Measurements from ENCODE around the gene CST5. TPM values are rescaled to one million over a fixed set of nuclear protein-coding genes. Genes with fewer than 3 reads are reported as not detected.
"Not testable (repeated sequence)": the region's sequence is repeated elsewhere in the genome, so short reads cannot be mapped to it uniquely, and the experiment has no call there.

Gene CST5
- total RNA-seq, 2 donors from 2014 or later, result not detected

- Mint-ChIP-seq H3K9me3 (no peaks in the 10 kb centered on the region), H3K36me3 (no peaks in the 10 kb centered on the region), H3K4me3 (no peak overlapping the region), H3K27ac (no peak overlapping the region), H3K4me1 (ENCODE audit: low read depth in 2 of 2) (no peaks in the 10 kb centered on the region), H3K27me3 (peaks cover 2 to 7% of the 10 kb centered on the region in 2 donors)
- DNase-seq (ENCODE audit: low spot score), result no peak
- ATAC-seq, result no peak
Observed at GRCh38 chr20:23879811-23880374, 345 bp upstream of the CST5 start.

- H3K4me1 Mint-ChIP-seq (ENCODE audit: low read depth in 2 of 2), result no peaks in the 10 kb centered on the region
- no peaks in the 10 kb centered on the region for H3K9me3 Mint-ChIP-seq
- peaks cover 2 to 7% of the 10 kb centered on the region in 2 donors for H3K27me3 Mint-ChIP-seq
- H3K36me3 Mint-ChIP-seq, result no peaks in the 10 kb centered on the region
- no peak for DNase-seq (ENCODE audit: low spot score)
- no peak overlapping the region for H3K27ac Mint-ChIP-seq
- H3K4me3 Mint-ChIP-seq, result no peak overlapping the region
- ATAC-seq, result no peak
Observed at GRCh38 chr20:23878787-23879186, 761 bp downstream of the CST5 start.

GRCh38 chr20:23878016-23878542 is 1.5 kb downstream of the CST5 start:
- not testable (repeated sequence) for H3K9me3 Mint-ChIP-seq; H3K27me3 Mint-ChIP-seq; H3K36me3 Mint-ChIP-seq; H3K27ac Mint-ChIP-seq; H3K4me3 Mint-ChIP-seq; H3K4me1 Mint-ChIP-seq (ENCODE audit: low read depth in 2 of 2); ATAC-seq; DNase-seq (ENCODE audit: low spot score)

- no peak for ATAC-seq
- Mint-ChIP-seq H3K4me1 (ENCODE audit: low read depth in 2 of 2) (no peaks in the 10 kb centered on the region), H3K9me3 (no peaks in the 10 kb centered on the region), H3K27me3 (peaks cover 5 to 12% of the 10 kb centered on the region in 2 donors), H3K4me3 (no peak overlapping the region), H3K27ac (no peak overlapping the region), H3K36me3 (no peaks in the 10 kb centered on the region)
- DNase-seq (ENCODE audit: low spot score), result no peak
Observed at GRCh38 chr20:23877524-23877923, 2.0 kb downstream of the CST5 start.

- ATAC-seq, result no peak
- peaks cover 7 to 15% of the 10 kb centered on the region in 2 donors for H3K27me3 Mint-ChIP-seq
- H3K9me3 Mint-ChIP-seq, result no peaks in the 10 kb centered on the region
- no peak for DNase-seq (ENCODE audit: low spot score)
- no peaks in the 10 kb centered on the region for H3K4me1 Mint-ChIP-seq (ENCODE audit: low read depth in 2 of 2)
- H3K4me3 Mint-ChIP-seq, result no peak overlapping the region
- no peak overlapping the region for H3K27ac Mint-ChIP-seq
- no peaks in the 10 kb centered on the region for H3K36me3 Mint-ChIP-seq
Observed at GRCh38 chr20:23875606-23876237, 3.8 kb downstream of the CST5 start.

- Mint-ChIP-seq H3K36me3 (no peaks in the 10 kb centered on the region), H3K27ac (no peak overlapping the region), H3K9me3 (no peaks in the 10 kb centered on the region), H3K4me1 (ENCODE audit: low read depth in 2 of 2) (no peaks in the 10 kb centered on the region), H3K4me3 (no peak overlapping the region), H3K27me3 (peaks cover 12 to 23% of the 10 kb centered on the region in 2 donors)
- DNase-seq (ENCODE audit: low spot score) (no peak), ATAC-seq (no peak)
Observed at GRCh38 chr20:23874747-23875146, 4.8 kb downstream of the CST5 start.

- H3K27me3 Mint-ChIP-seq, result peaks cover 22 to 36% of the 10 kb centered on the region in 2 donors
Observed at GRCh38 chr20:23873370-23874015, 6.1 kb downstream of the CST5 start.

GRCh38 chr20:23872065-23872464 is 7.5 kb downstream of the CST5 start:
- Mint-ChIP-seq H3K4me3 (no peak overlapping the region), H3K27me3 (peaks cover 29 to 37% of the 10 kb centered on the region in 2 donors), H3K27ac (no peak overlapping the region), H3K36me3 (no peaks in the 10 kb centered on the region), H3K9me3 (no peaks in the 10 kb centered on the region), H3K4me1 (ENCODE audit: low read depth in 2 of 2) (no peaks in the 10 kb centered on the region)
- DNase-seq (ENCODE audit: low spot score) (no peak), ATAC-seq (no peak)

More at GRCh38 chr20:23873370-23874015, 6.1 kb downstream of the CST5 start:
- Mint-ChIP-seq H3K9me3 (no peaks in the 10 kb centered on the region), H3K27ac (no peak overlapping the region), H3K36me3 (no peaks in the 10 kb centered on the region), H3K4me1 (ENCODE audit: low read depth in 2 of 2) (no peaks in the 10 kb centered on the region), H3K4me3 (no peak overlapping the region)
- DNase-seq (ENCODE audit: low spot score), result no peak
- ATAC-seq, result no peak

- Mint-ChIP-seq H3K4me1 (ENCODE audit: low read depth in 2 of 2) (no peaks in the 10 kb centered on the region), H3K36me3 (no peaks in the 10 kb centered on the region), H3K9me3 (no peaks in the 10 kb centered on the region), H3K27ac (no peak overlapping the region), H3K4me3 (no peak overlapping the region), H3K27me3 (peaks cover 42 to 46% of the 10 kb centered on the region in 2 donors)
- ATAC-seq (no peak), DNase-seq (ENCODE audit: low spot score) (no peak)
Observed at GRCh38 chr20:23870461-23870860, 9.1 kb downstream of the CST5 start.

GRCh38 chr20:23869520-23869919 is 10.0 kb downstream of the CST5 start:
- H3K4me3 Mint-ChIP-seq, result no peak overlapping the region
- peaks cover 42 to 46% of the 10 kb centered on the region in 2 donors for H3K27me3 Mint-ChIP-seq
- H3K9me3 Mint-ChIP-seq, result no peaks in the 10 kb centered on the region
- DNase-seq (ENCODE audit: low spot score) (no peak), ATAC-seq (no peak)
- H3K4me1 Mint-ChIP-seq (ENCODE audit: low read depth in 2 of 2), result no peaks in the 10 kb centered on the region
- H3K36me3 Mint-ChIP-seq, result no peaks in the 10 kb centered on the region
- H3K27ac Mint-ChIP-seq, result no peak overlapping the region

- Mint-ChIP-seq H3K4me1 (ENCODE audit: low read depth in 2 of 2) (no peaks in the 10 kb centered on the region), H3K27ac (no peak overlapping the region), H3K27me3 (peaks cover 42 to 46% of the 10 kb centered on the region in 2 donors), H3K36me3 (no peaks in the 10 kb centered on the region), H3K4me3 (no peak overlapping the region), H3K9me3 (no peaks in the 10 kb centered on the region)
- ATAC-seq (no peak), DNase-seq (ENCODE audit: low spot score) (no peak)
Observed at GRCh38 chr20:23868321-23868720, 11.2 kb downstream of the CST5 start.

- ATAC-seq, result no peak
- no peaks in the 10 kb centered on the region for H3K4me1 Mint-ChIP-seq (ENCODE audit: low read depth in 2 of 2)
Observed at GRCh38 chr20:23867152-23867776, 12.3 kb downstream of the CST5 start.

GRCh38 chr20:23860771-23861170 is 18.8 kb downstream of the CST5 start:
- peaks cover 9 to 24% of the 10 kb centered on the region in 2 donors for H3K27me3 Mint-ChIP-seq

More at GRCh38 chr20:23867152-23867776, 12.3 kb downstream of the CST5 start:
- Mint-ChIP-seq H3K9me3 (no peaks in the 10 kb centered on the region), H3K36me3 (no peaks in the 10 kb centered on the region), H3K27me3 (peaks cover 40 to 43% of the 10 kb centered on the region in 2 donors), H3K27ac (no peak overlapping the region), H3K4me3 (no peak overlapping the region)
- no peak for DNase-seq (ENCODE audit: low spot score)

More at GRCh38 chr20:23860771-23861170, 18.8 kb downstream of the CST5 start:
- ATAC-seq; DNase-seq (ENCODE audit: low spot score); H3K36me3 Mint-ChIP-seq; H3K4me3 Mint-ChIP-seq; H3K4me1 Mint-ChIP-seq (ENCODE audit: low read depth in 2 of 2); H3K27ac Mint-ChIP-seq; H3K9me3 Mint-ChIP-seq: not testable (repeated sequence)
